PC-3 (cell line): ENCODE data around the gene PANK1. TPM values are rescaled to one million over a fixed set of nuclear protein-coding genes. Genes with fewer than 3 reads are reported as not detected.

ENCODE experiments used
- ATAC-seq: fragments of 200-7000 bp; cut with Tn5 transposase; 2 replicates; pipeline ENCODE4 v1.9.1; 2020; ENCODE audit warnings: mild to moderate bottlenecking, moderate library complexity
- BruUV-seq: library from RNA; stranded (reverse); fragments of 400-500 nt; replicated peaks from 2 replicates; lab custom pipeline; 2021; lab: Mats Ljungman, UMichigan
- CTCF ChIA-PET: fragments of 300-600 bp; sonication (Branson Sonifier 250); formaldehyde crosslinking; loops from one replicate; lab custom pipeline; 2022; ENCODE audit warnings: antibody characterized with exemption; lab: Charles Lee
- POLR2A ChIA-PET: fragments of 300-600 bp; sonication (Branson Sonifier 250); formaldehyde crosslinking; loops from one replicate; lab custom pipeline; 2022; ENCODE audit warnings: antibody characterized with exemption; ENCODE audit not compliant: unreplicated experiment; lab: Charles Lee
- DNase-seq: peaks from one replicate; pipeline ENCODE4 v3.0.0-alpha.2; 2015
- H2AFZ ChIP-seq: fragments of 300-600 bp; sonication (generic); 2 replicates; pipeline ENCODE4 v1.6.0; 2016; ENCODE audit warnings: antibody characterized with exemption, low read length
- H3F3A ChIP-seq: fragments of 300-600 bp; sonication (generic); one replicate; pipeline ENCODE4 v1.6.0; 2017; ENCODE audit warnings: antibody characterized with exemption, low read length, control low read depth, mild to moderate bottlenecking; ENCODE audit not compliant: unreplicated experiment
- H3K27ac ChIP-seq: fragments of 300-600 bp; sonication (generic); 2 replicates; pipeline ENCODE4 v1.5.1; 2016; ENCODE audit warnings: mild to moderate bottlenecking, low read length
- H3K27me3 ChIP-seq: fragments of 300-600 bp; sonication (generic); 2 replicates; pipeline ENCODE4 v1.6.1; 2016; ENCODE audit warnings: low read length, mixed read lengths
- H3K36me3 ChIP-seq: fragments of 300-600 bp; sonication (generic); 2 replicates; pipeline ENCODE4 v1.6.1; 2016; ENCODE audit warnings: low read depth, mixed run types, low read length, mixed read lengths
- H3K4me1 ChIP-seq: fragments of 300-600 bp; sonication (generic); 2 replicates; pipeline ENCODE4 v1.5.1; 2016; ENCODE audit warnings: low read length; ENCODE audit not compliant: insufficient read depth
- H3K4me2 ChIP-seq: fragments of 300-600 bp; sonication (generic); 2 replicates; pipeline ENCODE4 v1.6.0; 2016; ENCODE audit warnings: low read length
- H3K4me3 ChIP-seq: fragments of 300-600 bp; sonication (generic); 2 replicates; pipeline ENCODE4 v1.5.1; 2016; ENCODE audit warnings: mild to moderate bottlenecking, low read length, mixed read lengths
- H3K79me2 ChIP-seq: fragments of 300-600 bp; sonication (generic); 2 replicates; pipeline ENCODE4 v1.6.1; 2017; ENCODE audit warnings: low read length, mixed read lengths
- H3K9ac ChIP-seq: fragments of 300-600 bp; sonication (generic); 2 replicates; pipeline ENCODE4 v1.6.0; 2016; ENCODE audit warnings: mild to moderate bottlenecking, low read length
- H3K9me2 ChIP-seq: fragments of 300-600 bp; sonication (generic); replicated peaks from 2 replicates; pipeline ENCODE4 v1.6.1; 2016; ENCODE audit warnings: mixed run types, low read length, mixed read lengths
- H3K9me3 ChIP-seq: fragments of 300-600 bp; sonication (generic); 2 replicates; pipeline ENCODE4 v1.6.1; 2016; ENCODE audit warnings: low read length, mixed read lengths
- H4K20me1 ChIP-seq: fragments of 300-600 bp; sonication (generic); 2 replicates; pipeline ENCODE4 v1.6.1; 2016; ENCODE audit warnings: low read length, mixed read lengths
- EZH2 ChIP-seq: fragments of 300-600 bp; sonication (generic); IDR thresholded peaks from one replicate; pipeline ENCODE4 v1.6.1; 2017; ENCODE audit warnings: antibody characterized with exemption, mild to moderate bottlenecking, low read length; ENCODE audit not compliant: unreplicated experiment
- EZH2phosphoT487 ChIP-seq: fragments of 300-600 bp; sonication (generic); IDR thresholded peaks from 2 replicates; pipeline ENCODE4 v1.6.1; 2018; ENCODE audit warnings: mild to moderate bottlenecking, antibody characterized with exemption, low read length, borderline replicate concordance
- intact Hi-C: fragments of 100-400 bp; cut with micrococcal nuclease; formaldehyde crosslinking; loops from 2 replicates; pipeline ENCODE4 v1.9.0; 2023
- total RNA-seq: library from RNA; depleted of rRNA; stranded (reverse); fragments of >200 nt; gene quantifications from 2 replicates; pipeline ENCODE4 v1.2.3, GENCODE V29; 2014
- TF ChIP-seq, protein P1 (sequence below): fragments of 300-600 bp; sonication (generic); conservative IDR thresholded peaks from 2 replicates; pipeline ENCODE4 v1.5.1; 2017; ENCODE audit warnings: antibody characterized with exemption, low read depth, mild to moderate bottlenecking, low read length

PANK1 gene
- total RNA-seq, 1 experiment from 2014 or later, result 3.9 TPM

GRCh38 chr10:89567576-89568245, 77.3 kb downstream of the PANK1 start:
- DNase-seq (no peak), ATAC-seq (no peak)
- BruUV-seq, result no TSS peak
- H4K20me1 ChIP-seq, result no peaks in the 10 kb centered on the region
- TF ChIP-seq EZH2, result no peak
- TF ChIP-seq EZH2phosphoT487, result no peak
- TF ChIP-seq, protein P1, sequence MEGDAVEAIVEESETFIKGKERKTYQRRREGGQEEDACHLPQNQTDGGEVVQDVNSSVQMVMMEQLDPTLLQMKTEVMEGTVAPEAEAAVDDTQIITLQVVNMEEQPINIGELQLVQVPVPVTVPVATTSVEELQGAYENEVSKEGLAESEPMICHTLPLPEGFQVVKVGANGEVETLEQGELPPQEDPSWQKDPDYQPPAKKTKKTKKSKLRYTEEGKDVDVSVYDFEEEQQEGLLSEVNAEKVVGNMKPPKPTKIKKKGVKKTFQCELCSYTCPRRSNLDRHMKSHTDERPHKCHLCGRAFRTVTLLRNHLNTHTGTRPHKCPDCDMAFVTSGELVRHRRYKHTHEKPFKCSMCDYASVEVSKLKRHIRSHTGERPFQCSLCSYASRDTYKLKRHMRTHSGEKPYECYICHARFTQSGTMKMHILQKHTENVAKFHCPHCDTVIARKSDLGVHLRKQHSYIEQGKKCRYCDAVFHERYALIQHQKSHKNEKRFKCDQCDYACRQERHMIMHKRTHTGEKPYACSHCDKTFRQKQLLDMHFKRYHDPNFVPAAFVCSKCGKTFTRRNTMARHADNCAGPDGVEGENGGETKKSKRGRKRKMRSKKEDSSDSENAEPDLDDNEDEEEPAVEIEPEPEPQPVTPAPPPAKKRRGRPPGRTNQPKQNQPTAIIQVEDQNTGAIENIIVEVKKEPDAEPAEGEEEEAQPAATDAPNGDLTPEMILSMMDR, result no peak
- H3K27ac ChIP-seq, result no peak overlapping the region
- ChIA-PET CTCF (interaction anchor here (0.6 kb wide), 1 partner anchor 227 kb away, joined by 4 read pairs; no protein-coding TSS in a partner anchor), POLR2A (interaction anchor here (0.7 kb wide), 1 partner anchor 1399 kb away, joined by 3 read pairs; no protein-coding TSS in a partner anchor)
- H3K4me1 ChIP-seq, result no peaks in the 10 kb centered on the region
- no peaks in the 10 kb centered on the region for H3K9me2 ChIP-seq
- H3K4me3 ChIP-seq, result no peak overlapping the region
- H3K9ac ChIP-seq, result no peak overlapping the region
- intact Hi-C loops, result loop anchor here (10.0 kb wide), 1 partner anchor 313 kb away; the partner anchor contains the start of gene LIPA
- no peak overlapping the region for H3K4me2 ChIP-seq
- no peaks in the 10 kb centered on the region for H3K9me3 ChIP-seq
- no peaks in the 10 kb centered on the region for H3K27me3 ChIP-seq
- H2AFZ ChIP-seq, result no peak overlapping the region
- H3K79me2 ChIP-seq, result no peaks in the 10 kb centered on the region
- no peaks in the 10 kb centered on the region for H3K36me3 ChIP-seq
- H3F3A ChIP-seq, result no peaks in the 10 kb centered on the region

DNA sequence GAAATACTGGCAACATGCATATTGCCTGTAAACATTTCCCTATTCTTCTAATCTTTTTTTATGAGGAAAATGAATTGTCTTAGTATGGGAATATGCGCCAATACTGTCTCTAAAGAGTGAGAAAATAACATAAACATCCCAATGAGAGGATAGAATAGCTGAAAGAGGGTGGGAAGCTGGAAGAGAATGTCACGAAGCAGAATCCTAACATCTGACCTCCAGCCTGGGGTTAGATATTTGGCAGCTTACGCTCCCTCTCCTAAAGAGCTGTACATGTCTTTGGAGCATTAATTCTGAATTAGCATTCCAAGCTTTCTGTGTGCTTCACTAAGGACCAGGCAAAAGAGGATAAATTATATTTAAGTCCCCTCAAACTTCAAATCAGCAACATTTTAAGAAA, 78.0 kb downstream of the PANK1 start:
- Histone ChIP-seq H3K9me2 (no peaks in the 10 kb centered on the region), H2AFZ (no peak overlapping the region), H3K79me2 (no peaks in the 10 kb centered on the region), H3K4me1 (no peaks in the 10 kb centered on the region), H3K4me3 (no peak overlapping the region), H4K20me1 (no peaks in the 10 kb centered on the region), H3K9ac (no peak overlapping the region), H3K36me3 (no peaks in the 10 kb centered on the region), H3K9me3 (no peaks in the 10 kb centered on the region), H3K27ac (no peak overlapping the region), H3K4me2 (no peak overlapping the region), H3F3A (no peaks in the 10 kb centered on the region), H3K27me3 (no peaks in the 10 kb centered on the region)
- intact Hi-C loops, result loop anchor here (10.0 kb wide), 1 partner anchor 312 kb away; the partner anchor contains the start of gene LIPA
- no TSS peak for BruUV-seq
- no peak for ATAC-seq
- ChIA-PET CTCF (no interaction called here), POLR2A (interaction anchor here (0.7 kb wide), 1 partner anchor 1400 kb away, joined by 3 read pairs; no protein-coding TSS in a partner anchor)
- no peak for DNase-seq
- TF ChIP-seq EZH2 (no peak), EZH2phosphoT487 (no peak)
- TF ChIP-seq, protein P1, result no peak
